ENCODE measurements around the gene TCEANC.

DNA sequence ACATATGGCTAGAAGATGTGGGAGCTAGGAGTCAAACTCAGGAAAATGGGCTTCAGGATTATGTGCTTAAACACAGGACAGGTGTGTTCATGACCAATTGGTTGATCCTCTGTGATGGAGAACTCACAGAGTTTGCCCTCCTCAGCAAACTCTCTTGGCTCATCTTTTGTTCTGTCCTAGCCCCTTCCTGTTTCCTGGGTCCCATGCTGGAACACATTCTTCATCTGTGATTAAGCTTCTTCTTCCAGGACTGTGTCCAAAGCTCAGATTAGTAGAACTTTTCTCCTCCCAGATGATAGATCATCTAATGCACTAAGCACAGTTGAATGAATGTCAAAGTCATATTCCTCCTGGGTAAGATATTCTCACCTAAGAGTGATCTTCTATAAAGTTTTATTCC lies 38.8 kb upstream of the TCEANC start:
- no peak for TF ChIP-seq CTCF (IDR thresholded peaks at IDR 0.05)
- TF ChIP-seq EP300 (IDR thresholded peaks at IDR 0.05): no peak

All from suprapubic skin (tissue), 3 donors.